ENCODE data around the gene DHCR24. TPM values are rescaled to one million over a fixed set of nuclear protein-coding genes. Genes with fewer than 3 reads are reported as not detected.

DHCR24 gene
- total RNA-seq, 1 donor from 2014 or later: 87.2 TPM

- no peaks in the 10 kb centered on the region for H3K9me3 Mint-ChIP-seq (ENCODE audit: unreplicated experiment)
- H3K4me1 Mint-ChIP-seq (ENCODE audit: unreplicated experiment): peaks cover 1% of the 10 kb centered on the region
- no peak overlapping the region for H3K4me3 Mint-ChIP-seq (ENCODE audit: unreplicated experiment)
- no peak for DNase-seq (ENCODE audit: extremely low spot score, unreplicated experiment)
- TF ChIP-seq CTCF (IDR thresholded peaks at IDR 0.05): no peak
- no peak overlapping the region for H3K27ac Mint-ChIP-seq (ENCODE audit: unreplicated experiment)
- no peaks in the 10 kb centered on the region for H3K36me3 Mint-ChIP-seq (ENCODE audit: unreplicated experiment)
- H3K27me3 Mint-ChIP-seq (ENCODE audit: unreplicated experiment): no peaks in the 10 kb centered on the region
Observed at GRCh38 chr1:54894271-54894670, 7.3 kb upstream of the DHCR24 start.

DNA sequence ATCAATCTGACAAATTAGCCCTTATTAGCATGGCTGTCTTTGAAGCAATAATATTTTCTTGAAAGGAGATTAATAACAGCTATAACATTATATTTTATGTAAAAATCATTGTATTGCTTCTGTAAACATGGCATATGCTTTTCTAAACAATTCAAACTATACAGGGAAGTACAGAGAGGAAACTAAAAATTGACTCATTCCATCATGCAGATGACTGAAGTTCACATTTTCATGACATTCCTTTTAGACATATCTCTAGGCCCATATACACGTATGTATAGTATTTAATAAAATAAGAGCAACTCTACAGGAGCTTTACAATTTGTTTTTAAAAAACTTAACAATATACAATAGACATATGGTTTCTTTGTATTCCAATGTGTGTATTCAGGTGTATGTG lies 5.6 kb upstream of the DHCR24 start:
- H3K4me1 Mint-ChIP-seq (ENCODE audit: unreplicated experiment): peaks cover 6% of the 10 kb centered on the region
- DNase-seq (ENCODE audit: extremely low spot score, unreplicated experiment): no peak
- H3K36me3 Mint-ChIP-seq (ENCODE audit: unreplicated experiment): no peaks in the 10 kb centered on the region
- no peaks in the 10 kb centered on the region for H3K27me3 Mint-ChIP-seq (ENCODE audit: unreplicated experiment)
- no peaks in the 10 kb centered on the region for H3K9me3 Mint-ChIP-seq (ENCODE audit: unreplicated experiment)
- no peak for TF ChIP-seq CTCF (IDR thresholded peaks at IDR 0.05)
- no peak overlapping the region for H3K4me3 Mint-ChIP-seq (ENCODE audit: unreplicated experiment)
- H3K27ac Mint-ChIP-seq (ENCODE audit: unreplicated experiment): no peak overlapping the region

- Mint-ChIP-seq H3K4me3 (ENCODE audit: unreplicated experiment) (no peak overlapping the region), H3K27ac (ENCODE audit: unreplicated experiment) (no peak overlapping the region), H3K27me3 (ENCODE audit: unreplicated experiment) (no peaks in the 10 kb centered on the region), H3K4me1 (ENCODE audit: unreplicated experiment) (peaks cover 32% of the 10 kb centered on the region), H3K9me3 (ENCODE audit: unreplicated experiment) (no peaks in the 10 kb centered on the region), H3K36me3 (ENCODE audit: unreplicated experiment) (no peaks in the 10 kb centered on the region)
- TF ChIP-seq CTCF (IDR thresholded peaks at IDR 0.05): no peak
- no peak for DNase-seq (ENCODE audit: extremely low spot score, unreplicated experiment)
Observed at GRCh38 chr1:54889132-54889725, 2.2 kb upstream of the DHCR24 start.

DNA sequence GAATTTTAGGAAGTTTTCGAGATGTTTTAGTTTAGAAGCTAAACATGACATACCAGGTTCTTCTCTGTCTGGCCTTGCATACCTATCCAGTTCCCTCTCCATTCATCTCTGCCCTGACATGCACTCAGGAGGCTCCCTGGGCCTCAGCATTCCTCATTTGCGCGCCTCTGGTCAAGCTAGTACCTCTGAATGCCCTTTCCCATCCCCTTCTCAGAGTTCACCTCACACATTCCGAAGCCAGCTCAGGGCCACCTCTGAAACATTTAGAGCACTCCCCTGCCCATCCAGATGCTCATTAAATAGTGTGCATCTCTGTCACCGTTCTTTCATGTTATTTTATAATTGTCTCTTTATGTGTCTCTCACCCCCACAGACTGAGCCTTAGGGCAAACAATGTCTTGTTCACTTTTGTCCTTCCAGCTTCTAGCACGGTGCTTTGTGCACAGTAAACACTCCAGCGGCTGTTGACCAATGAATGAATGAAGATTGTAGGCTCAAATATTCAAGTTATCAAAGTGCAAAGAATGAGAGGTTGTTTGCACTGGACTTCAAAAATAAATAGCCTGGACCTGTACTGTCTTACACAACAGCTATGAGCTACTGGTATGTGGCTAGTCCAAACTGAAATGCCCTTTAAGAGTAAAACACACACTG lies 1.2 kb upstream of the DHCR24 start:
- no peak for TF ChIP-seq CTCF (IDR thresholded peaks at IDR 0.05)
- peak overlapping the region; percentile 86 for H3K4me3 Mint-ChIP-seq (ENCODE audit: unreplicated experiment)
- H3K4me1 Mint-ChIP-seq (ENCODE audit: unreplicated experiment): peaks cover 42% of the 10 kb centered on the region

DNA sequence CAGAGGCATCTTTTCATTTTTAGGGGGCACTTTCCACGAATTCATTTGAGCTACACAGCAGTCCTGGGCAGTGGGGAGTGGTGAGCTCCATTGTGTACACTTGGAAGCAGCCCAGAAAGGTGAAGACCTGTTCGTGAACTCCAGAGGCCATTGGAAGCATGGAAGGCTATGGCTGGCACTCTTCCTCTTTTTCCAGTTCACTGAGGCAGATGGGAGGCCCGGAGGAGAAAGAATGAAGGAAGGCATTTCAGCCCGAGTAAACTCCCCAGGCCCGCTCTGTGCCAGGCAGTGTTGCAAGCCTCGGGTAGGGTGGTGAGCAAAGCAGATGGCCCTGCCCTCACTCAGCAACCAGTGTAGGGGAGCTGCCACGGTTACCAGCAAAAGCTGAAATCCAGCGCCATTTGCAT lies 673 bp upstream of the DHCR24 start:
- Mint-ChIP-seq H3K4me3 (ENCODE audit: unreplicated experiment) (peak overlapping the region; percentile 86), H3K36me3 (ENCODE audit: unreplicated experiment) (no peaks in the 10 kb centered on the region), H3K27me3 (ENCODE audit: unreplicated experiment) (no peaks in the 10 kb centered on the region), H3K4me1 (ENCODE audit: unreplicated experiment) (peaks cover 46% of the 10 kb centered on the region), H3K27ac (ENCODE audit: unreplicated experiment) (no peak overlapping the region), H3K9me3 (ENCODE audit: unreplicated experiment) (no peaks in the 10 kb centered on the region)
- DNase-seq (ENCODE audit: extremely low spot score, unreplicated experiment): no peak
- TF ChIP-seq CTCF (IDR thresholded peaks at IDR 0.05): no peak

More for the DNA sequence above, 1.2 kb upstream of the DHCR24 start:
- Mint-ChIP-seq H3K9me3 (ENCODE audit: unreplicated experiment) (no peaks in the 10 kb centered on the region), H3K36me3 (ENCODE audit: unreplicated experiment) (no peaks in the 10 kb centered on the region), H3K27ac (ENCODE audit: unreplicated experiment) (no peak overlapping the region), H3K27me3 (ENCODE audit: unreplicated experiment) (no peaks in the 10 kb centered on the region)
- no peak for DNase-seq (ENCODE audit: extremely low spot score, unreplicated experiment)
